ENCODE results near the gene GAA. TPM values are rescaled to one million over a fixed set of nuclear protein-coding genes. Genes with fewer than 3 reads are reported as not detected.

Gene GAA
- total and polyA plus RNA-seq, 2 of the 13 experiments (the other 11 are each of a cell fraction or from before 2014, with no cell fraction given), result 21.6 to 36.4 TPM

DNA sequence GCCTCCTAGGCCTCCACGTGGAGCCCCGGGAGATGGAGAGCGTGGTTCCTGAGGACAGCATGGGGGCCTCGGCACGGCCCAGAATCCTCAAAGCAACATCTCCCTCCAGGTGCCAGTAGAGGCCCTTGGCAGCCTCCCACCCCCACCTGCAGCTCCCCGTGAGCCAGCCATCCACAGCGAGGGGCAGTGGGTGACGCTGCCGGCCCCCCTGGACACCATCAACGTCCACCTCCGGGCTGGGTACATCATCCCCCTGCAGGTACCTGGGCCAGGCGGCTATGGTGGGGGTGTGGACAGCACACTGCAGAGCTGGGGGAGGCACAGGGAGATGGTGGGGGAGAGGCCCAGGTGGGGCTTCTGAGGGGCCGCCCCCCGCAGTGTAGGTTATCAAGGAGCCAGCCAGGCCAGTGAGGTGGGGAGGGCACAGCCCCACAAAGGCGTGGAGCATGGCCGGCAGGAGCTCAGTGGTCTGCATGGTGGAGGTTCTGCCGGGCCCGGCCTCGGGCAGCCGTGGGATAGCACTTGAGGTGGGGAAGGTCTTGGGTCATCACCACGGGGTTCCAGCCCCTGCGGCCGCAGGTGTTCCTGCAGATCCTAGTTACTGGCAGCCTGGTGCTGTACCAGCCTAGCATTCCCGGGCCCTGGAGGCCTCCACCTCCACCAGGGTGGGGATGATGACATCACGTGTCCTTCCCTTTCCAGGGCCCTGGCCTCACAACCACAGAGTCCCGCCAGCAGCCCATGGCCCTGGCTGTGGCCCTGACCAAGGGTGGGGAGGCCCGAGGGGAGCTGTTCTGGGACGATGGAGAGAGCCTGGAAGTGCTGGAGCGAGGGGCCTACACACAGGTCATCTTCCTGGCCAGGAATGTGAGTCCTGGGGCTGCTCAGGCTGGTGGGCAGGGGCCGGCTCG lies 16.4 kb downstream of the GAA start:
- no peak overlapping the region for H2AFZ ChIP-seq (ENCODE audit: low read length)
- intact Hi-C loops (cut with micrococcal nuclease; ENCODE audit: unreplicated experiment), result no loop called here
- no peak overlapping the region for H3K9ac ChIP-seq (ENCODE audit: insufficient read depth, low read depth, low read length)
- POLR2A ChIA-PET, result no interaction called here
- no peaks in the 10 kb centered on the region for H3K27me3 ChIP-seq (ENCODE audit: control insufficient read depth in 1 of 2, insufficient read depth in 2 of 2, low read length in 2 of 2)
- peak; percentile 12 for ATAC-seq
- in situ Hi-C loops (cut with HindIII; ENCODE audit: extremely low pct_ligation_motif_present, low pct_unique_long_range_greater_than_20kb), result no loop called here
- 95% methylated on average over 16 of the region's 31 CpGs for WGBS (ENCODE audit: low lambda C conversion rate)
- no peaks in the 10 kb centered on the region for H3K4me1 ChIP-seq (ENCODE audit: insufficient read depth, low read length)
- CTCF ChIA-PET (ENCODE audit: low intra/inter-chr PET ratio, low total read pairs), result no interaction called here
- H3K4me3 ChIP-seq (replicated peaks in 1 of 3; ENCODE audit: insufficient read depth in 1 of 3, low read depth in 2 of 3, low read length in 3 of 3), result no peak overlapping the region
- no peaks in the 10 kb centered on the region for H3K79me2 ChIP-seq (ENCODE audit: insufficient read depth, low read length)
- no peak overlapping the region for H3K27ac ChIP-seq (ENCODE audit: extremely low read length, insufficient read depth, low read length)
- no TSS peak for BruUV-seq (replicated peaks)
- H3K4me2 ChIP-seq (ENCODE audit: low read depth, low read length), result no peak overlapping the region
- TF ChIP-seq ZFP1 (CRISPR knock-in tag; IDR thresholded peaks at IDR 0.05) (no peak), SRSF9 (IDR thresholded peaks at IDR 0.05; ENCODE audit: borderline replicate concordance, insufficient read depth, low read depth, low read length, poor library complexity, severe bottlenecking) (no peak), ZMYM4 (CRISPR knock-in tag; IDR thresholded peaks at IDR 0.05) (no peak), ZNF83 (CRISPR knock-in tag; IDR thresholded peaks at IDR 0.05; ENCODE audit: borderline replicate concordance) (no peak), CREB1 (IDR thresholded peaks at IDR 0.05) (0 out of 2 replicates have a peak, but pooled peaks have one; percentile 23), CREB1 (CRISPR knock-in tag; IDR thresholded peaks at IDR 0.05) (no peak), AGO2 (optimal IDR thresholded peaks at IDR 0.05; ENCODE audit: low read depth, low read length) (peak; percentile 42), HNF4G (IDR thresholded peaks at IDR 0.05; ENCODE audit: borderline replicate concordance, low read depth, low read length) (no peak), HNF4G (CRISPR knock-in tag; IDR thresholded peaks at IDR 0.05; ENCODE audit: borderline replicate concordance, low read depth) (no peak), ATF7 (IDR thresholded peaks at IDR 0.05) (peak; percentile 30; the same call in 1 of the 2 replicates), ATF7 (CRISPR knock-in tag; IDR thresholded peaks at IDR 0.05) (no peak), ZFP37 (CRISPR knock-in tag; IDR thresholded peaks at IDR 0.05; ENCODE audit: borderline replicate concordance) (no peak), MAZ (IDR thresholded peaks at IDR 0.05; ENCODE audit: borderline replicate concordance, low read depth, low read length) (no peak), MAZ (CRISPR knock-in tag; IDR thresholded peaks at IDR 0.05; ENCODE audit: low read depth) (no peak), NONO (IDR thresholded peaks at IDR 0.05) (no peak), NONO (CRISPR knock-in tag; conservative IDR thresholded peaks at IDR 0.05) (0 out of 2 replicates have a peak, but pooled peaks have one; percentile 3)
- TF ChIP-seq, protein P1, sequence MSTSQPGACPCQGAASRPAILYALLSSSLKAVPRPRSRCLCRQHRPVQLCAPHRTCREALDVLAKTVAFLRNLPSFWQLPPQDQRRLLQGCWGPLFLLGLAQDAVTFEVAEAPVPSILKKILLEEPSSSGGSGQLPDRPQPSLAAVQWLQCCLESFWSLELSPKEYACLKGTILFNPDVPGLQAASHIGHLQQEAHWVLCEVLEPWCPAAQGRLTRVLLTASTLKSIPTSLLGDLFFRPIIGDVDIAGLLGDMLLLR (CRISPR knock-in tag; IDR thresholded peaks at IDR 0.05), result no peak
- TF ChIP-seq, protein P2, sequence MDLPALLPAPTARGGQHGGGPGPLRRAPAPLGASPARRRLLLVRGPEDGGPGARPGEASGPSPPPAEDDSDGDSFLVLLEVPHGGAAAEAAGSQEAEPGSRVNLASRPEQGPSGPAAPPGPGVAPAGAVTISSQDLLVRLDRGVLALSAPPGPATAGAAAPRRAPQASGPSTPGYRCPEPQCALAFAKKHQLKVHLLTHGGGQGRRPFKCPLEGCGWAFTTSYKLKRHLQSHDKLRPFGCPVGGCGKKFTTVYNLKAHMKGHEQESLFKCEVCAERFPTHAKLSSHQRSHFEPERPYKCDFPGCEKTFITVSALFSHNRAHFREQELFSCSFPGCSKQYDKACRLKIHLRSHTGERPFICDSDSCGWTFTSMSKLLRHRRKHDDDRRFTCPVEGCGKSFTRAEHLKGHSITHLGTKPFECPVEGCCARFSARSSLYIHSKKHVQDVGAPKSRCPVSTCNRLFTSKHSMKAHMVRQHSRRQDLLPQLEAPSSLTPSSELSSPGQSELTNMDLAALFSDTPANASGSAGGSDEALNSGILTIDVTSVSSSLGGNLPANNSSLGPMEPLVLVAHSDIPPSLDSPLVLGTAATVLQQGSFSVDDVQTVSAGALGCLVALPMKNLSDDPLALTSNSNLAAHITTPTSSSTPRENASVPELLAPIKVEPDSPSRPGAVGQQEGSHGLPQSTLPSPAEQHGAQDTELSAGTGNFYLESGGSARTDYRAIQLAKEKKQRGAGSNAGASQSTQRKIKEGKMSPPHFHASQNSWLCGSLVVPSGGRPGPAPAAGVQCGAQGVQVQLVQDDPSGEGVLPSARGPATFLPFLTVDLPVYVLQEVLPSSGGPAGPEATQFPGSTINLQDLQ (CRISPR knock-in tag; IDR thresholded peaks at IDR 0.05), result no peak
- no peaks in the 10 kb centered on the region for H3K9me3 ChIP-seq (ENCODE audit: low read length)
- no peaks in the 10 kb centered on the region for H3K36me3 ChIP-seq (replicated peaks in 1 of 2; ENCODE audit: control insufficient read depth in 1 of 2, insufficient read depth in 2 of 2, low read length in 2 of 2)
- DNase-seq (ENCODE audit: low spot score), result no peak
- no peak for FAIRE-seq
- no peaks in the 10 kb centered on the region for H4K20me1 ChIP-seq (ENCODE audit: insufficient read depth, low read length)

All from HepG2 (cell line).